Endothelial cell (in vitro differentiated cells): ENCODE measurements around the gene SLC26A1. TPM values are rescaled to one million over a fixed set of nuclear protein-coding genes. Genes with fewer than 3 reads are reported as not detected.
"Not testable (repeated sequence)": the region's sequence is repeated elsewhere in the genome, so short reads cannot be mapped to it uniquely, and the experiment has no call there.

ENCODE experiments used
- DNase-seq: peaks from one replicate; pipeline ENCODE4 v3.0.0; 2021; ENCODE audit warnings: low spot score
- H3K27ac Mint-ChIP-seq: one replicate; pipeline ENCODE4 v1.8.0; 2021; ENCODE audit warnings: mixed read lengths, inconsistent platforms; ENCODE audit not compliant: unreplicated experiment
- H3K27me3 Mint-ChIP-seq: one replicate; pipeline ENCODE4 v1.8.0; 2021; ENCODE audit warnings: mild to moderate bottlenecking, moderate library complexity, mixed read lengths, inconsistent platforms; ENCODE audit not compliant: unreplicated experiment
- H3K36me3 Mint-ChIP-seq: one replicate; pipeline ENCODE4 v1.8.0; 2021; ENCODE audit warnings: mild to moderate bottlenecking, low read depth, mixed read lengths, inconsistent platforms; ENCODE audit not compliant: unreplicated experiment
- H3K4me1 Mint-ChIP-seq: one replicate; pipeline ENCODE4 v1.8.0; 2021; ENCODE audit warnings: mild to moderate bottlenecking, mixed read lengths, inconsistent platforms; ENCODE audit not compliant: unreplicated experiment
- H3K4me3 Mint-ChIP-seq: one replicate; pipeline ENCODE4 v1.8.0; 2021; ENCODE audit warnings: mild to moderate bottlenecking, mixed read lengths, inconsistent platforms; ENCODE audit not compliant: unreplicated experiment
- H3K9me3 Mint-ChIP-seq: one replicate; pipeline ENCODE4 v1.8.0; 2021; ENCODE audit warnings: mixed read lengths, inconsistent platforms; ENCODE audit not compliant: unreplicated experiment
- CTCF ChIP-seq: fragments of 200-600 bp; sonication (generic); IDR thresholded peaks from one replicate; pipeline ENCODE4 v1.5.0; 2021; ENCODE audit warnings: antibody characterized with exemption; ENCODE audit not compliant: unreplicated experiment
- total RNA-seq: library from RNA; stranded (reverse); fragmentation: NEBNext Ultra II Directional; extraction: Animal tissue kit (Norgen Biotek cat#: 25700); gene quantifications from one replicate; pipeline ENCODE4 v1.2.1, GENCODE V29; 2021; ENCODE audit not compliant: unreplicated experiment

Gene SLC26A1
- total RNA-seq, 1 donor from 2014 or later: not detected

GRCh38 chr4:1002131-1002630 is 9.0 kb upstream of the SLC26A1 start:
- Mint-ChIP-seq H3K27me3 (peaks cover 32% of the 10 kb centered on the region), H3K9me3 (no peaks in the 10 kb centered on the region), H3K4me3 (no peak overlapping the region), H3K4me1 (no peaks in the 10 kb centered on the region), H3K27ac (no peak overlapping the region), H3K36me3 (no peaks in the 10 kb centered on the region)
- no peak for TF ChIP-seq CTCF
- DNase-seq: no peak

GRCh38 chr4:1001561-1002130 is 8.4 kb upstream of the SLC26A1 start:
- H3K4me1 Mint-ChIP-seq: no peaks in the 10 kb centered on the region
- no peak for DNase-seq
- H3K36me3 Mint-ChIP-seq: no peaks in the 10 kb centered on the region
- no peak overlapping the region for H3K27ac Mint-ChIP-seq
- H3K4me3 Mint-ChIP-seq: no peak overlapping the region
- no peaks in the 10 kb centered on the region for H3K9me3 Mint-ChIP-seq
- H3K27me3 Mint-ChIP-seq: peaks cover 30% of the 10 kb centered on the region
- no peak for TF ChIP-seq CTCF

- Mint-ChIP-seq H3K36me3 (no peaks in the 10 kb centered on the region), H3K27ac (no peak overlapping the region), H3K9me3 (no peaks in the 10 kb centered on the region), H3K4me1 (no peaks in the 10 kb centered on the region), H3K27me3 (peaks cover 26% of the 10 kb centered on the region), H3K4me3 (no peak overlapping the region)
- no peak for DNase-seq
- TF ChIP-seq CTCF: no peak
These were observed 7.6 kb upstream of the SLC26A1 start for GRCh38 chr4:1000686-1001260.

GRCh38 chr4:999882-1000425 is 6.8 kb upstream of the SLC26A1 start:
- H3K27me3 Mint-ChIP-seq: peaks cover 25% of the 10 kb centered on the region
- no peak overlapping the region for H3K27ac Mint-ChIP-seq
- no peaks in the 10 kb centered on the region for H3K4me1 Mint-ChIP-seq
- H3K4me3 Mint-ChIP-seq: no peak overlapping the region
- no peak for DNase-seq
- no peak for TF ChIP-seq CTCF
- H3K36me3 Mint-ChIP-seq: no peaks in the 10 kb centered on the region
- no peaks in the 10 kb centered on the region for H3K9me3 Mint-ChIP-seq

GRCh38 chr4:999240-999863 is 6.1 kb upstream of the SLC26A1 start:
- H3K4me3 Mint-ChIP-seq, H3K4me1 Mint-ChIP-seq, H3K36me3 Mint-ChIP-seq, DNase-seq, H3K9me3 Mint-ChIP-seq: not testable (repeated sequence)
- Mint-ChIP-seq H3K27ac (peak overlapping the region; percentile 36), H3K27me3 (peaks cover 24% of the 10 kb centered on the region)
